ENCODE results near the gene IPCEF1.

IPCEF1 gene

GRCh38 chr6:154280521-154280920, 76.1 kb downstream of the IPCEF1 start:
- Histone ChIP-seq H3K4me1 (ENCODE audit: control insufficient read depth, insufficient read depth, low read length) (no peaks in the 10 kb centered on the region), H3K9me3 (ENCODE audit: control insufficient read depth, low read length) (no peaks in the 10 kb centered on the region), H3K27ac (ENCODE audit: insufficient read depth, low read depth, low read length, poor library complexity, severe bottlenecking) (no peak overlapping the region), H3K4me3 (ENCODE audit: insufficient read depth, low read depth, low read length) (no peak overlapping the region), H3K27me3 (ENCODE audit: control insufficient read depth, insufficient read depth, low read length, poor library complexity, severe bottlenecking) (no peaks in the 10 kb centered on the region), H3K36me3 (ENCODE audit: control insufficient read depth, insufficient read depth, low read length) (no peaks in the 10 kb centered on the region)
- 92% methylated on average over 2 of the region's 2 CpGs for WGBS, 2 experiments

DNA sequence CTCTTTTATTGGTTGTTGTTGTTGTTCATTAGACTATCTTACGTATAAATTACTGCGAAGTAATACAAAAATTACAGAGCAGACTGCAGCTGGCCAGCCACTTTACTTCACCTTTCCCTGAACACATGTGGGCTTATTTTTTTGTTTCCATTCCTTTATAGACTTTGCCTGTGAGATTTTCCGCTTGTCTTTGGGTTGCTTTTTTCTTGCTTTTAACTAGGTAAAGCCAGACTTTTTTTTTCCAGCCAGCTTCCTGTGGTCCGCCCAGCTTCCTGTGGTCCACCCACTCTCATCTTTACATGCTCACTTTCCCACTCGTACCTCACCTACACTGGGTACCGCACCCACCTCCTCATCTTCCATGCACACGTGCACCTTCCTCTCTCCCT, 79.0 kb downstream of the IPCEF1 start:
- 94 to 95% methylated on average over 7 of the region's 7 CpGs for WGBS, 2 experiments
- Histone ChIP-seq H3K27me3 (ENCODE audit: control insufficient read depth, insufficient read depth, low read length, poor library complexity, severe bottlenecking) (no peaks in the 10 kb centered on the region), H3K36me3 (ENCODE audit: control insufficient read depth, insufficient read depth, low read length) (no peaks in the 10 kb centered on the region), H3K4me3 (ENCODE audit: insufficient read depth, low read depth, low read length) (no peak overlapping the region), H3K4me1 (ENCODE audit: control insufficient read depth, insufficient read depth, low read length) (no peaks in the 10 kb centered on the region), H3K9me3 (ENCODE audit: control insufficient read depth, low read length) (no peaks in the 10 kb centered on the region), H3K27ac (ENCODE audit: insufficient read depth, low read depth, low read length, poor library complexity, severe bottlenecking) (no peak overlapping the region)

DNA sequence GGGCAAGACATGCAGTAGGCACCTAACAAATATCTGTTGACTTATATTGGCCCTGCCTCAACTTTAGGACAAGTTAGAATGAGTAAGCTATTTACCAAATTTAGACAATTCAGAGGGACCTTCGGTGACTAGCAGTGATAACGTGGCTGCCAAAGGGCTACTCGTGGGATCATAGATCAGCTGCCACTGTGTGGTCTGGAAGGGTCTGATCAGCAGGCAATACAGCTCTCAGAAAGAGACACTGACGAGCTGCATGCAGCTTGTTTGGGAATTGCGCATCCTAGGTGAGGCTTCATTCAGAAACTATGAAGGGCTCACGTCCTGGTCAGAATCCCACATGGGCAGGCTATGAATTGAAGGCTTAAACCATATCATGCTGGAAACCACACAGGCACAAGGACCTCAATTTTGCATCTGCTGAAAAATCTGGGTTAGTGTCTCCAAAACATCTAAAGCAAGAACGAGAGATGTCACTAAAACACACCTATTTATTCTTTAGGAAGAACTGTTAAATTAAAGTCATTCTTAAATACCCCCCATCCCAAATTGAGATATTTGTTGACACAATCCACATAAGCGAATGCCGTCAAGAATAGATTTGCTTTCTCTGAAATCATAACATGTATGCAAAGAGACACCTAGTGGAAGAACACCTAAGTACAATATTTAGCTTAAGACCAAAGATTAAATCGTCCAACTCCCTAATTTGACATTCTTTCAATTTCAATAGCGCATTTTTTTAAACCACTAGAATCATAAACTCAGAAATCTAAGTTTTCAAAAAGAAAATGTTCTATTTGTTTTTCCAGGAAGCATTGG, 79.6 kb downstream of the IPCEF1 start:
- H3K4me1 ChIP-seq (ENCODE audit: control insufficient read depth, insufficient read depth, low read length), result no peaks in the 10 kb centered on the region
- 84 to 88% methylated on average over 11 of the region's 11 CpGs for whole genome bisulfite sequencing, 2 experiments
- no peak overlapping the region for H3K27ac ChIP-seq (ENCODE audit: insufficient read depth, low read depth, low read length, poor library complexity, severe bottlenecking)
- no peaks in the 10 kb centered on the region for H3K27me3 ChIP-seq (ENCODE audit: control insufficient read depth, insufficient read depth, low read length, poor library complexity, severe bottlenecking)
- H3K36me3 ChIP-seq (ENCODE audit: control insufficient read depth, insufficient read depth, low read length), result no peaks in the 10 kb centered on the region
- H3K4me3 ChIP-seq (ENCODE audit: insufficient read depth, low read depth, low read length), result no peak overlapping the region
- no peaks in the 10 kb centered on the region for H3K9me3 ChIP-seq (ENCODE audit: control insufficient read depth, low read length)

GRCh38 chr6:154274168-154274567, 82.4 kb downstream of the IPCEF1 start:
- Histone ChIP-seq H3K36me3 (ENCODE audit: control insufficient read depth, insufficient read depth, low read length) (no peaks in the 10 kb centered on the region), H3K27ac (ENCODE audit: insufficient read depth, low read depth, low read length, poor library complexity, severe bottlenecking) (no peak overlapping the region), H3K9me3 (ENCODE audit: control insufficient read depth, low read length) (no peaks in the 10 kb centered on the region), H3K4me1 (ENCODE audit: control insufficient read depth, insufficient read depth, low read length) (no peaks in the 10 kb centered on the region), H3K27me3 (ENCODE audit: control insufficient read depth, insufficient read depth, low read length, poor library complexity, severe bottlenecking) (no peaks in the 10 kb centered on the region), H3K4me3 (ENCODE audit: insufficient read depth, low read depth, low read length) (no peak overlapping the region)
- 81 to 92% methylated on average over 2 of the region's 2 CpGs for WGBS, 2 experiments

- Histone ChIP-seq H3K4me3 (ENCODE audit: insufficient read depth, low read depth, low read length) (no peak overlapping the region), H3K4me1 (ENCODE audit: control insufficient read depth, insufficient read depth, low read length) (no peaks in the 10 kb centered on the region), H3K36me3 (ENCODE audit: control insufficient read depth, insufficient read depth, low read length) (no peaks in the 10 kb centered on the region), H3K27me3 (ENCODE audit: control insufficient read depth, insufficient read depth, low read length, poor library complexity, severe bottlenecking) (no peaks in the 10 kb centered on the region), H3K9me3 (ENCODE audit: control insufficient read depth, low read length) (no peaks in the 10 kb centered on the region), H3K27ac (ENCODE audit: insufficient read depth, low read depth, low read length, poor library complexity, severe bottlenecking) (no peak overlapping the region)
- 93 to 94% methylated on average over 3 of the region's 3 CpGs for WGBS, 2 experiments
These were observed 88.1 kb downstream of the IPCEF1 start for GRCh38 chr6:154268486-154268885.

- H3K4me1 ChIP-seq (ENCODE audit: control insufficient read depth, insufficient read depth, low read length), result no peaks in the 10 kb centered on the region
- no peaks in the 10 kb centered on the region for H3K27me3 ChIP-seq (ENCODE audit: control insufficient read depth, insufficient read depth, low read length, poor library complexity, severe bottlenecking)
- H3K4me3 ChIP-seq (ENCODE audit: insufficient read depth, low read depth, low read length), result no peak overlapping the region
- H3K9me3 ChIP-seq (ENCODE audit: control insufficient read depth, low read length), result no peaks in the 10 kb centered on the region
- H3K36me3 ChIP-seq (ENCODE audit: control insufficient read depth, insufficient read depth, low read length), result no peaks in the 10 kb centered on the region
- WGBS, 2 experiments, result 90 to 93% methylated on average over 3 of the region's 3 CpGs
- no peak overlapping the region for H3K27ac ChIP-seq (ENCODE audit: insufficient read depth, low read depth, low read length, poor library complexity, severe bottlenecking)
These were observed 89.0 kb downstream of the IPCEF1 start for GRCh38 chr6:154267508-154268106.

- Histone ChIP-seq H3K4me1 (ENCODE audit: control insufficient read depth, insufficient read depth, low read length) (no peaks in the 10 kb centered on the region), H3K36me3 (ENCODE audit: control insufficient read depth, insufficient read depth, low read length) (no peaks in the 10 kb centered on the region), H3K27ac (ENCODE audit: insufficient read depth, low read depth, low read length, poor library complexity, severe bottlenecking) (no peak overlapping the region), H3K27me3 (ENCODE audit: control insufficient read depth, insufficient read depth, low read length, poor library complexity, severe bottlenecking) (no peaks in the 10 kb centered on the region), H3K4me3 (ENCODE audit: insufficient read depth, low read depth, low read length) (no peak overlapping the region), H3K9me3 (ENCODE audit: control insufficient read depth, low read length) (no peaks in the 10 kb centered on the region)
These were observed 90.0 kb downstream of the IPCEF1 start for GRCh38 chr6:154266560-154267099.

- no peak overlapping the region for H3K27ac ChIP-seq (ENCODE audit: insufficient read depth, low read depth, low read length, poor library complexity, severe bottlenecking)
- 91 to 97% methylated on average over 7 of the region's 7 CpGs for WGBS, 2 experiments
These were observed 94.8 kb downstream of the IPCEF1 start for GRCh38 chr6:154261688-154262397.

GRCh38 chr6:154258064-154258757, 98.4 kb downstream of the IPCEF1 start:
- H3K4me1 ChIP-seq (ENCODE audit: control insufficient read depth, insufficient read depth, low read length), result no peaks in the 10 kb centered on the region
- H3K27ac ChIP-seq (ENCODE audit: insufficient read depth, low read depth, low read length, poor library complexity, severe bottlenecking), result no peak overlapping the region
- 90 to 95% methylated on average over 4 of the region's 4 CpGs for WGBS, 2 experiments
- H3K4me3 ChIP-seq (ENCODE audit: insufficient read depth, low read depth, low read length), result no peak overlapping the region
- H3K27me3 ChIP-seq (ENCODE audit: control insufficient read depth, insufficient read depth, low read length, poor library complexity, severe bottlenecking), result no peaks in the 10 kb centered on the region
- H3K36me3 ChIP-seq (ENCODE audit: control insufficient read depth, insufficient read depth, low read length), result no peaks in the 10 kb centered on the region
- no peaks in the 10 kb centered on the region for H3K9me3 ChIP-seq (ENCODE audit: control insufficient read depth, low read length)

More at GRCh38 chr6:154261688-154262397, 94.8 kb downstream of the IPCEF1 start:
- Histone ChIP-seq H3K27me3 (ENCODE audit: control insufficient read depth, insufficient read depth, low read length, poor library complexity, severe bottlenecking) (no peaks in the 10 kb centered on the region), H3K4me3 (ENCODE audit: insufficient read depth, low read depth, low read length) (no peak overlapping the region), H3K4me1 (ENCODE audit: control insufficient read depth, insufficient read depth, low read length) (no peaks in the 10 kb centered on the region), H3K36me3 (ENCODE audit: control insufficient read depth, insufficient read depth, low read length) (no peaks in the 10 kb centered on the region), H3K9me3 (ENCODE audit: control insufficient read depth, low read length) (no peaks in the 10 kb centered on the region)
